Measurements from ENCODE around the gene RSPO4. TPM values are rescaled to one million over a fixed set of nuclear protein-coding genes. Genes with fewer than 3 reads are reported as not detected.

The RSPO4 gene
- total RNA-seq, 3 donors from 2014 or later (not counting 1 experiment from before 2014, with no cell fraction given) = 0.09 to 0.70 (median 0.53) TPM

DNA sequence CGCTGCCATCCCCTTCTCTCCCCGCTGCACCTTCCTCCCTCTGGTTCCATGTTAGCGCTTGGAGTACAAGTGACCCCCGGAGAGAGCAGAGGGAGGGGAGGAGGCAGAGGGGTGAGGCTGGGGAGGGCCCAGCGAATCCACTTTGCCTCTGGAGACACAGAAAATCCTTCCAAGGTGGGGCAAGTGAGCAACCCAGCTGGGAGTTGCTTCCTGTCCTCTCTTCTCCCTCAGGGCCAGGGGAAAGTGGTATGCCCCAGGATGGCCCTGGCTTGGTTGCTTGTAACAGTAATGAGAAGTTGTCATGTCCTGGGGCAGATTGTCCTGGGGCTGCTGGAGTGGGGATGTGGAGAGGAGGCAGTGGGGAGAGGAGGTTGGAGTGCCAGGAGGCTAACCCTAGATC, 85.3 kb downstream of the RSPO4 start:
- TF ChIP-seq, protein P1, sequence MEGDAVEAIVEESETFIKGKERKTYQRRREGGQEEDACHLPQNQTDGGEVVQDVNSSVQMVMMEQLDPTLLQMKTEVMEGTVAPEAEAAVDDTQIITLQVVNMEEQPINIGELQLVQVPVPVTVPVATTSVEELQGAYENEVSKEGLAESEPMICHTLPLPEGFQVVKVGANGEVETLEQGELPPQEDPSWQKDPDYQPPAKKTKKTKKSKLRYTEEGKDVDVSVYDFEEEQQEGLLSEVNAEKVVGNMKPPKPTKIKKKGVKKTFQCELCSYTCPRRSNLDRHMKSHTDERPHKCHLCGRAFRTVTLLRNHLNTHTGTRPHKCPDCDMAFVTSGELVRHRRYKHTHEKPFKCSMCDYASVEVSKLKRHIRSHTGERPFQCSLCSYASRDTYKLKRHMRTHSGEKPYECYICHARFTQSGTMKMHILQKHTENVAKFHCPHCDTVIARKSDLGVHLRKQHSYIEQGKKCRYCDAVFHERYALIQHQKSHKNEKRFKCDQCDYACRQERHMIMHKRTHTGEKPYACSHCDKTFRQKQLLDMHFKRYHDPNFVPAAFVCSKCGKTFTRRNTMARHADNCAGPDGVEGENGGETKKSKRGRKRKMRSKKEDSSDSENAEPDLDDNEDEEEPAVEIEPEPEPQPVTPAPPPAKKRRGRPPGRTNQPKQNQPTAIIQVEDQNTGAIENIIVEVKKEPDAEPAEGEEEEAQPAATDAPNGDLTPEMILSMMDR (IDR thresholded peaks at IDR 0.05) = no peak
- Histone ChIP-seq H3K27me3 (ENCODE audit: control insufficient read depth, insufficient read depth, low read length) (no peaks in the 10 kb centered on the region), H3K4me3 (ENCODE audit: low read length) (no peak overlapping the region), H3K4me1 (ENCODE audit: control insufficient read depth, insufficient read depth, low read length) (no peaks in the 10 kb centered on the region), H3K9me3 (ENCODE audit: control insufficient read depth, insufficient read depth, low read length) (no peaks in the 10 kb centered on the region), H3K27ac (ENCODE audit: low read length) (no peak overlapping the region), H3K36me3 (ENCODE audit: control insufficient read depth, insufficient read depth, low read length) (no peaks in the 10 kb centered on the region)
- DNase-seq (no peak), ATAC-seq (no peak)
- WGBS (ENCODE audit: insufficient coverage) = 73% methylated on average over 2 of the region's 5 CpGs
- intact Hi-C loops (cut with micrococcal nuclease) = no loop called here
- peaks cover 0 to 10% of the 10 kb centered on the region in 2 donors for H3K27me3 Mint-ChIP-seq (ENCODE audit: low read depth in 2 of 2)
- no peaks in the 10 kb centered on the region for H3K9me3 Mint-ChIP-seq
- H3K4me3 Mint-ChIP-seq = no peak overlapping the region
- no peaks in the 10 kb centered on the region for H3K36me3 Mint-ChIP-seq
- peaks cover 0 to 5% of the 10 kb centered on the region in 2 donors for H3K4me1 Mint-ChIP-seq
- no peak overlapping the region for H3K27ac Mint-ChIP-seq

GRCh38 chr20:916125-916799, 85.8 kb downstream of the RSPO4 start, which contains the start of gene ANGPT4:
ANGPT4 (minus strand) TSS chr20:916334; CDS start chr20:916214, 120 bp downstream.
- H3K4me1 ChIP-seq (ENCODE audit: control insufficient read depth, insufficient read depth, low read length) = no peaks in the 10 kb centered on the region
- Mint-ChIP-seq H3K27me3 (ENCODE audit: low read depth in 2 of 2) (peaks cover 0 to 10% of the 10 kb centered on the region in 2 donors), H3K36me3 (no peaks in the 10 kb centered on the region), H3K4me1 (peaks cover 0 to 10% of the 10 kb centered on the region in 2 donors), H3K4me3 (no peak within 1 kb of the TSS), H3K9me3 (no peaks in the 10 kb centered on the region), H3K27ac (no peak within 1 kb of the TSS)
- no peak within 1 kb of the TSS for H3K4me3 ChIP-seq (ENCODE audit: low read length)
- no peak within 1 kb of the TSS for H3K27ac ChIP-seq (ENCODE audit: low read length)
- WGBS (ENCODE audit: insufficient coverage) = 62% methylated on average over 18 of the region's 18 CpGs
- ATAC-seq (no peak), DNase-seq (no peak)
- TF ChIP-seq, protein P1 (IDR thresholded peaks at IDR 0.05) = no peak
- intact Hi-C loops (cut with micrococcal nuclease) = no loop called here
- H3K9me3 ChIP-seq (ENCODE audit: control insufficient read depth, insufficient read depth, low read length) = no peaks in the 10 kb centered on the region
- no peaks in the 10 kb centered on the region for H3K27me3 ChIP-seq (ENCODE audit: control insufficient read depth, insufficient read depth, low read length)
- H3K36me3 ChIP-seq (ENCODE audit: control insufficient read depth, insufficient read depth, low read length) = no peaks in the 10 kb centered on the region

GRCh38 chr20:914727-915498, 87.2 kb downstream of the RSPO4 start:
- H3K9me3 Mint-ChIP-seq = no peaks in the 10 kb centered on the region
- Histone ChIP-seq H3K4me1 (ENCODE audit: control insufficient read depth, insufficient read depth, low read length) (no peaks in the 10 kb centered on the region), H3K27ac (ENCODE audit: low read length) (no peak overlapping the region), H3K27me3 (ENCODE audit: control insufficient read depth, insufficient read depth, low read length) (no peaks in the 10 kb centered on the region), H3K36me3 (ENCODE audit: control insufficient read depth, insufficient read depth, low read length) (no peaks in the 10 kb centered on the region), H3K4me3 (ENCODE audit: low read length) (no peak overlapping the region), H3K9me3 (ENCODE audit: control insufficient read depth, insufficient read depth, low read length) (no peaks in the 10 kb centered on the region)
- H3K27ac Mint-ChIP-seq = no peak overlapping the region
- intact Hi-C loops (cut with micrococcal nuclease) = no loop called here
- TF ChIP-seq, protein P1 (IDR thresholded peaks at IDR 0.05) = no peak
- H3K4me1 Mint-ChIP-seq = peaks cover 0 to 10% of the 10 kb centered on the region in 2 donors
- no peak for DNase-seq
- WGBS (ENCODE audit: insufficient coverage) = 59% methylated on average over 15 of the region's 15 CpGs
- no peak overlapping the region for H3K4me3 Mint-ChIP-seq
- H3K27me3 Mint-ChIP-seq (ENCODE audit: low read depth in 2 of 2) = peaks cover 0 to 10% of the 10 kb centered on the region in 2 donors
- H3K36me3 Mint-ChIP-seq = no peaks in the 10 kb centered on the region
- no peak for ATAC-seq

Data from natural killer cell (primary cell).